Glomerular visceral epithelial cell (primary cell): ENCODE results near the gene GRIA4.

ENCODE experiments used
- DNase-seq: peaks from one replicate; pipeline ENCODE4 v3.0.0-alpha.2; 2016; ENCODE audit errors: extremely low spot score

The GRIA4 gene

GRCh38 chr11:105786741-105787140 is 176.9 kb downstream of the GRIA4 start:
- DNase-seq, result no peak

GRCh38 chr11:105789579-105790420 is 179.9 kb downstream of the GRIA4 start:
- DNase-seq, result no peak

GRCh38 chr11:105790840-105791239 is 181.0 kb downstream of the GRIA4 start:
- no peak for DNase-seq

- DNase-seq, result no peak
Observed at GRCh38 chr11:105793092-105793491, 183.2 kb downstream of the GRIA4 start.

- no peak for DNase-seq
Observed at GRCh38 chr11:105799263-105799662, 189.4 kb downstream of the GRIA4 start.

- no peak for DNase-seq
Observed at GRCh38 chr11:105799728-105800462, 190.0 kb downstream of the GRIA4 start.

GRCh38 chr11:105802390-105802789 is 192.5 kb downstream of the GRIA4 start:
- DNase-seq, result no peak

GRCh38 chr11:105811242-105811641 is 201.4 kb downstream of the GRIA4 start:
- no peak for DNase-seq

GRCh38 chr11:105821372-105821771 is 211.5 kb downstream of the GRIA4 start:
- no peak for DNase-seq

GRCh38 chr11:105821781-105822180 is 211.9 kb downstream of the GRIA4 start:
- no peak for DNase-seq

GRCh38 chr11:105823495-105824033 is 213.7 kb downstream of the GRIA4 start:
- DNase-seq, result no peak

- no peak for DNase-seq
Observed at GRCh38 chr11:105824457-105825013, 214.7 kb downstream of the GRIA4 start.

- DNase-seq, result no peak
Observed at GRCh38 chr11:105825141-105825540, 215.3 kb downstream of the GRIA4 start.

GRCh38 chr11:105827906-105828305 is 218.0 kb downstream of the GRIA4 start:
- no peak for DNase-seq

GRCh38 chr11:105829084-105829483 is 219.2 kb downstream of the GRIA4 start:
- no peak for DNase-seq

- DNase-seq, result no peak
Observed at GRCh38 chr11:105834461-105834860, 224.6 kb downstream of the GRIA4 start.

GRCh38 chr11:105838668-105839384 is 229.0 kb downstream of the GRIA4 start:
- peak; percentile 64 for DNase-seq

GRCh38 chr11:105840391-105840790 is 230.5 kb downstream of the GRIA4 start:
- no peak for DNase-seq

- DNase-seq, result no peak
Observed at GRCh38 chr11:105852403-105852802, 242.5 kb downstream of the GRIA4 start.

- no peak for DNase-seq
Observed at GRCh38 chr11:105854269-105854668, 244.4 kb downstream of the GRIA4 start.

- no peak for DNase-seq
Observed at GRCh38 chr11:105856954-105857353, 247.1 kb downstream of the GRIA4 start.

GRCh38 chr11:105857728-105858127 is 247.9 kb downstream of the GRIA4 start:
- DNase-seq, result no peak
